Breast epithelium (tissue), 3 donors: ENCODE data around the gene GALNTL6.

Experiments
- POLR2A ChIP-seq: fragments of 450-650 bp; IDR thresholded peaks from one replicate; pipeline ENCODE4 v1.6.1; 2016; ENCODE audit warnings: antibody characterized with exemption, mild to moderate bottlenecking, moderate library complexity
- POLR2AphosphoS5 ChIP-seq, 3 donors: sonication (generic); formaldehyde crosslinking; IDR thresholded peaks; one replicate each; pipeline ENCODE4 v1.6.1; 2017; ENCODE audit warnings: antibody characterized with exemption in 3 of 3
- TF ChIP-seq, protein P1 (sequence below), 3 donors: fragments of 450-650 bp; IDR thresholded peaks; one replicate each; pipeline ENCODE4 v1.5.1; 2016 to 2017; ENCODE audit warnings: antibody characterized with exemption in 3 of 3, mild to moderate bottlenecking in 3 of 3, moderate library complexity in 3 of 3

DNA sequence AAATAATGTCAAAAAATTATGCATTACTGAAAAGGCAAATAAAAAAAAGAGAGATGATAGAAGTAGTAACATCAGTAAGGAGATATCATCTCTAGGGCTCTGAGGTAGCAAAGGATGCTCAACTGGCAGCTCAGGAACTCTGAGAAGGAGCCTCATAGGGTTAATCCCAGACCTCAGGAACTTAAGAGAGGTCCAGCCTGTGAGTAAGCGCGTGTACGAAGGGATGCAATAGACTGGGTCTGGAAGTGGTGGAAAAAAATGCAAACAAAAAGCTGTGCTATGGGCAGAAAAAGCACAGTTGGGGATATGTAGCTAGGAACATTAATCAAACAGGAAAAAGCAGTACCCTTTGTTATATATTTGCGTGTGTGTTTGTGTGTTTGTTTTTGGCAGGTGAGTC lies 282.0 kb downstream of the GALNTL6 start:
- TF ChIP-seq POLR2AphosphoS5 (IDR thresholded peaks at IDR 0.05): no peak
- TF ChIP-seq, protein P1, sequence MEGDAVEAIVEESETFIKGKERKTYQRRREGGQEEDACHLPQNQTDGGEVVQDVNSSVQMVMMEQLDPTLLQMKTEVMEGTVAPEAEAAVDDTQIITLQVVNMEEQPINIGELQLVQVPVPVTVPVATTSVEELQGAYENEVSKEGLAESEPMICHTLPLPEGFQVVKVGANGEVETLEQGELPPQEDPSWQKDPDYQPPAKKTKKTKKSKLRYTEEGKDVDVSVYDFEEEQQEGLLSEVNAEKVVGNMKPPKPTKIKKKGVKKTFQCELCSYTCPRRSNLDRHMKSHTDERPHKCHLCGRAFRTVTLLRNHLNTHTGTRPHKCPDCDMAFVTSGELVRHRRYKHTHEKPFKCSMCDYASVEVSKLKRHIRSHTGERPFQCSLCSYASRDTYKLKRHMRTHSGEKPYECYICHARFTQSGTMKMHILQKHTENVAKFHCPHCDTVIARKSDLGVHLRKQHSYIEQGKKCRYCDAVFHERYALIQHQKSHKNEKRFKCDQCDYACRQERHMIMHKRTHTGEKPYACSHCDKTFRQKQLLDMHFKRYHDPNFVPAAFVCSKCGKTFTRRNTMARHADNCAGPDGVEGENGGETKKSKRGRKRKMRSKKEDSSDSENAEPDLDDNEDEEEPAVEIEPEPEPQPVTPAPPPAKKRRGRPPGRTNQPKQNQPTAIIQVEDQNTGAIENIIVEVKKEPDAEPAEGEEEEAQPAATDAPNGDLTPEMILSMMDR (IDR thresholded peaks at IDR 0.05): no peak
- TF ChIP-seq POLR2A: no peak
